ENCODE measurements around the gene ZNF195.
"Not testable (repeated sequence)": the region's sequence is repeated elsewhere in the genome, so short reads cannot be mapped to it uniquely, and the experiment has no call there.

- TF ChIP-seq, protein P1, sequence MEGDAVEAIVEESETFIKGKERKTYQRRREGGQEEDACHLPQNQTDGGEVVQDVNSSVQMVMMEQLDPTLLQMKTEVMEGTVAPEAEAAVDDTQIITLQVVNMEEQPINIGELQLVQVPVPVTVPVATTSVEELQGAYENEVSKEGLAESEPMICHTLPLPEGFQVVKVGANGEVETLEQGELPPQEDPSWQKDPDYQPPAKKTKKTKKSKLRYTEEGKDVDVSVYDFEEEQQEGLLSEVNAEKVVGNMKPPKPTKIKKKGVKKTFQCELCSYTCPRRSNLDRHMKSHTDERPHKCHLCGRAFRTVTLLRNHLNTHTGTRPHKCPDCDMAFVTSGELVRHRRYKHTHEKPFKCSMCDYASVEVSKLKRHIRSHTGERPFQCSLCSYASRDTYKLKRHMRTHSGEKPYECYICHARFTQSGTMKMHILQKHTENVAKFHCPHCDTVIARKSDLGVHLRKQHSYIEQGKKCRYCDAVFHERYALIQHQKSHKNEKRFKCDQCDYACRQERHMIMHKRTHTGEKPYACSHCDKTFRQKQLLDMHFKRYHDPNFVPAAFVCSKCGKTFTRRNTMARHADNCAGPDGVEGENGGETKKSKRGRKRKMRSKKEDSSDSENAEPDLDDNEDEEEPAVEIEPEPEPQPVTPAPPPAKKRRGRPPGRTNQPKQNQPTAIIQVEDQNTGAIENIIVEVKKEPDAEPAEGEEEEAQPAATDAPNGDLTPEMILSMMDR (IDR thresholded peaks at IDR 0.05): not testable (repeated sequence)
- TF ChIP-seq POLR2A (IDR thresholded peaks at IDR 0.05): not testable (repeated sequence)
Measured at GRCh38 chr11:3398509-3398908, 19.6 kb upstream of the ZNF195 start.

Data from thyroid gland (tissue), 4 donors.